GM10266 (cell line): ENCODE data around the gene C20orf141.
"Not testable (repeated sequence)": the region's sequence is repeated elsewhere in the genome, so short reads cannot be mapped to it uniquely, and the experiment has no call there.

Experiments
- DNase-seq: peaks from one replicate; pipeline ENCODE4 v3.0.0; 2012; ENCODE audit errors: extremely low spot score
- TF ChIP-seq, protein P1 (sequence below): IDR thresholded peaks from 2 replicates; pipeline ENCODE4 v1.5.1; 2012; ENCODE audit warnings: mild to moderate bottlenecking, low read depth; ENCODE audit not compliant: control insufficient read depth, insufficient read depth; ENCODE audit errors: missing control alignments

Gene C20orf141

DNA sequence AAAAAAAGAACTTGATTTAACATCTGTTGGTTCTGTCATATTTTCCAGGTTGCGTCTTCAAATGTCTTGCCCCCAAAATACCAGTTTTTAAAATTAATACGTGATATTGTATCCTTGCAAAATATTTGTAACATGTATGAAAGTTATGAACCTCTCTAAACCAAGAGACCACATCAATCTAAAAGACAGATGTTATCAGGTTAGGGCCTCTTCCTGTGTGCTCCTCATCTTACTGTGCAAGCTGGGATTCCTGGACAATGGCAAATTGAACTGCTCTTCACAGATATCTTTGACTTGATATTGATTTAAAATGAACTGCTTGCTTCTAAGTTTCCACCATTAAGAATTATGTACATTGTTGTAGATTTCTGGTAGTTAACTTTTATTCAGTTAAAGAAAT, 11.0 kb downstream of the C20orf141 start:
- peak; percentile 28 for DNase-seq
- TF ChIP-seq, protein P1, sequence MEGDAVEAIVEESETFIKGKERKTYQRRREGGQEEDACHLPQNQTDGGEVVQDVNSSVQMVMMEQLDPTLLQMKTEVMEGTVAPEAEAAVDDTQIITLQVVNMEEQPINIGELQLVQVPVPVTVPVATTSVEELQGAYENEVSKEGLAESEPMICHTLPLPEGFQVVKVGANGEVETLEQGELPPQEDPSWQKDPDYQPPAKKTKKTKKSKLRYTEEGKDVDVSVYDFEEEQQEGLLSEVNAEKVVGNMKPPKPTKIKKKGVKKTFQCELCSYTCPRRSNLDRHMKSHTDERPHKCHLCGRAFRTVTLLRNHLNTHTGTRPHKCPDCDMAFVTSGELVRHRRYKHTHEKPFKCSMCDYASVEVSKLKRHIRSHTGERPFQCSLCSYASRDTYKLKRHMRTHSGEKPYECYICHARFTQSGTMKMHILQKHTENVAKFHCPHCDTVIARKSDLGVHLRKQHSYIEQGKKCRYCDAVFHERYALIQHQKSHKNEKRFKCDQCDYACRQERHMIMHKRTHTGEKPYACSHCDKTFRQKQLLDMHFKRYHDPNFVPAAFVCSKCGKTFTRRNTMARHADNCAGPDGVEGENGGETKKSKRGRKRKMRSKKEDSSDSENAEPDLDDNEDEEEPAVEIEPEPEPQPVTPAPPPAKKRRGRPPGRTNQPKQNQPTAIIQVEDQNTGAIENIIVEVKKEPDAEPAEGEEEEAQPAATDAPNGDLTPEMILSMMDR: no peak

DNA sequence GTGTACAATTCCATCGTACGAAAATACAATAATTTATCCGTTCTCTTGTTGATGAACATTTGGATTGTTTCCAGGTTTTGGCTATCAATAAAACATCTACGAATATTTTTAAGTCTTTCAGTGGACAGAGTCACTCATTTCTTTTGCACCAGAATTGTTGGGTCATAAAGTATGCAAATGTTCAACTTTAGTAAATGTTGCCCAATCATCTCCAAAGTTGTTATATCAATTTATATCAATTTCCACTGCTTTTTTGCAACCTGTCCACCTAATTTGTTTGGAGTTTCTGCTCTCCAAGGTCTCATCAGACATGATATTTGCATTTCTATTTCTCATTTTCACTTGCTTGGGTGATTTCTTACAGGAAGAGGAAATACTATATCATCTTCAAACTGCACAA, 11.9 kb downstream of the C20orf141 start:
- TF ChIP-seq, protein P1: no peak
- DNase-seq: no peak

DNA sequence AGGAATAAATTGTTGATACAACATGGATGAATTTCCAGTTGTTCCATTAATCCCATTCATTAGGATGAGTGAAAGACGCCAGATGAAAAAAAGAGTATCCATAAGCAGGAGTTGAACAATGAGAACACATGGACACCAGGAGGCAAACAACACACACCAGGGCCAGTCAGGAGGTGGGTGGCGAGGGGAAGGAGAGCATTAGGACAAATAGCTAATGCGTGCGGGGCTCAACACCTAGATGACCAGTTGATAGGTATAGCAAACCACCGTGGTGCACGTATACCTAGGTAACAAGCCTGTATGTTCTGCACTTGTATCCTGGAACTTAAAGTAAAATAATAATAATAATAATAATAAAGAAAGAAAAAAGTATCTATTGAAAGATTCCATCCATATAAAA, 14.6 kb downstream of the C20orf141 start:
- TF ChIP-seq, protein P1: no peak
- DNase-seq: no peak

DNA sequence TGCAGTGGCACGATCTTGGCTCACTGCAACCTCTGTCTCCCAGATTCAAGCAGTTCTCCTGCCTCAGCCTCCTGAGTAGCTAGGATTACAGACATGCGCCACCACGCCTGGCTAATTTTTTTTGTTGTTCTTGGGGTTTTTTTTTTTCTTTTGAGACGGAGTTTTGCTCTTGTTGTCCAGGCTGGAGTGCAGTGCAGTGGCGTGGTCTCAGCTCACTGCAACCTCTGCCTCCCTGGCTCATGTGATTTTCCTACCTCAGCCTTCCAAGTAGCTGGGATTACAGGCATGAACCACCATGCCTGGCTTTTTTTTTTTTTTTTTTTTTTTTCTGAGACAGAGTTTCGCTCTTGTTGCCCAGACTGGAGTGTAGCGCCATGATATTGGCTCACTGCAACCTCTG, 16.4 kb downstream of the C20orf141 start:
- DNase-seq: not testable (repeated sequence)

GRCh38 chr20:2833761-2834160, 19.0 kb downstream of the C20orf141 start:
- TF ChIP-seq, protein P1: no peak
- no peak for DNase-seq

DNA sequence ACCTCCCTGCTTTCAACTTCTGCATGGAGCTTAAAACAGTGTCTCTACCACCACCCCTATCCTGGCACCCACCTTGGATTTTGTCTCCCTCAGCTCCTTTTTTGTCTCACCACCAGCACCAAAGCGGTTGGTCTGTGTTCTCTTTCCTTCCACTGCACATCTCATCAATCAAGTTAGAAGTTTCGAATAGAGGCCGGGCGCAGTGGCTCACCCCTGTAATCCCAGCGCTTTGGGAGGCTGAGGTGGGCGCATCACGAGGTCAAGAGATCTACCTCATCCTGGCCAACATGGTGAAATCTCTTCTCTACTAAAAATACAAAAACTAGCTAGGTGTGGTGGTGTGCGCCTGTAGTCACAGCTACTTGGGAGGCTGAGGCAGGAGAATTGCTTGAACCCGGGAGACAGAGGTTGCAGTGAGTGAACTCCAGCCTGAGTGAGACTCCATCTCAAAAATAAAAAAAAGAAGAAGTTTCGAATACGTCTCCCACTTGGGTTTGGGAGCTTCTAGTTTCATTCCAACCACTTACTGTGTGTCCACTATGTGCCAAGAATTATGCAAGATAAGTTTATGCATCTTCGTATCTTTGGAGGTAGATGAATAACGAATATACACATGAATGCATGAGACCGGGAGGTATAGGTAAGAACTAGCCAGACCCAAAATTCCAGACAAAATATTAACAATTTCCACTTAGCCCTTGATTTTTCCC, 19.8 kb downstream of the C20orf141 start:
- TF ChIP-seq, protein P1: no peak
- no peak for DNase-seq

DNA sequence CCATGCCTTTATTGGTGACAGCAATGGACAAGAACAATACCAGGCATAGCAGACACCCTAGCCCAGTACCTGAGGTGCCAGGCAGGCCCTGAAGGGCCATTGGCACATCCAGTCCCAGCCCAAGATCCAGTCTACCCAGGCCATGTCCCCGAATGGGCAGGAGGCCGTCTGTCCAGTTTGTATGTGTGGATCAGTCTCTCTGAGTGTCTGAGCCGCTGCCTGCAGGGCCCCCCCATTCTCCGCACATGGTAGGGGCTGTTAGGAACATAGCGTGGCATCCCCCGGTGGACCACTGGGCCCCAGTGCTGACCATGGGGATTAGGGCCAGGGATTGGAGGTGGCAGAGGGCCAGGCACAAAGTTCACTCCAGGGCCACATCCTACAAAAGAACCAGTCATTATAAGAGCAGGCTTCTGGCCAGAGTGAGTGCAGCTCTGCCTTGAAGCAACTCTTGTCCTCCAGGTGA, 20.6 kb downstream of the C20orf141 start:
- no peak for DNase-seq
- TF ChIP-seq, protein P1: no peak

DNA sequence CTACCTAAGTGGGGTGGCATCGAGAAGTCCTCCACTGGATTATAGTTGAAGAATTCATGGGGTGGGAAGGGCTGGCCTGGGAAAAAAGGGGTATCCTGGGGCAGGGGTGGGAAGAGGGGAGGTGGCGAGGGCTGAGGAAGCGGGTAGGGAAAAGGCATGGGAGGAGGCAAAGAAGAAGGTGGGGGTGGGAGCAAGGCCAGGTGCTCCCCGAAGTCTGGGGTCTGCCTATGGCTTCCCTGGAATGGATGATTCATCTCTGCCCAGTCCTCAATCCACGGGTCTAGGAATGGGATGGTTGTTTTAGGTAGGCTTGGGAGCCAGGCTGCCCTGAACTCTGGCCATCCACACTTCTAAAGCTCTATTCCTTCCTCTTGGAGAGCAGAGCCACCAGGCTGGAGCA, 21.2 kb downstream of the C20orf141 start:
- TF ChIP-seq, protein P1: no peak
- no peak for DNase-seq
